RWPE1 (cell line): ENCODE results near the gene LSM5.

ENCODE experiments used
- CTCF ChIA-PET: fragments of 350-600 bp; sonication (Branson Sonifier 250); formaldehyde crosslinking; extraction: SDS; loops from one replicate; lab custom pipeline; 2021; lab: Yijun Ruan, JAX
- POLR2A ChIA-PET: fragments of 400-600 bp; formaldehyde crosslinking; extraction: SDS; loops from one replicate; lab custom pipeline; 2020; ENCODE audit warnings: antibody characterized with exemption; ENCODE audit not compliant: low non-redundant PET; lab: Yijun Ruan, JAX
- DNase-seq: peaks from one replicate; pipeline ENCODE4 v3.0.0; 2012; ENCODE audit warnings: low spot score
- H3K27ac ChIP-seq: fragments of 450-650 bp; 2 replicates; pipeline ENCODE4 v1.5.1; 2017
- TF ChIP-seq, protein P1 (sequence below): fragments of 450-650 bp; conservative IDR thresholded peaks from 2 replicates; pipeline ENCODE4 v1.5.1; 2017; ENCODE audit warnings: low read depth, mild to moderate bottlenecking

Gene LSM5

DNA sequence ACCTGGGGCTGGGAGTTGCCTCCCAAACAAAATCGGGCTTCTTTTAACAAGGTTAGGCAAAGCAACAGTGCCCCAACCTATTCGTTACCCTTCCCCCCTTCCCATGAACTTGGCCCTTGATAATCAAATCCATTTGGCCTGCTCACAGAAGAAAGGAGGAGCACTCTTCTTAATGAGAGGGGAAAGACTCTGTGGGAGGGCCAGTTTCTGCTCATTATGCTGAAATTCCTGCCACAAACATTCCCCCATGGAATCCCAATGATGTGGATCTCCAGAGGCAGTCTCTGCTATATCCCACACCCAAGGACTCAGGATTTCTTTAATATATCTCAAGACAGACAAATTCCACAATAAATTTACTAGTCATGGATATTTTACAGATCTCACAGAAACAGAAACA lies 43.0 kb downstream of the LSM5 start:
- no peak overlapping the region for H3K27ac ChIP-seq
- DNase-seq, result no peak
- CTCF ChIA-PET, result no interaction called here
- POLR2A ChIA-PET, result no interaction called here
- TF ChIP-seq, protein P1, sequence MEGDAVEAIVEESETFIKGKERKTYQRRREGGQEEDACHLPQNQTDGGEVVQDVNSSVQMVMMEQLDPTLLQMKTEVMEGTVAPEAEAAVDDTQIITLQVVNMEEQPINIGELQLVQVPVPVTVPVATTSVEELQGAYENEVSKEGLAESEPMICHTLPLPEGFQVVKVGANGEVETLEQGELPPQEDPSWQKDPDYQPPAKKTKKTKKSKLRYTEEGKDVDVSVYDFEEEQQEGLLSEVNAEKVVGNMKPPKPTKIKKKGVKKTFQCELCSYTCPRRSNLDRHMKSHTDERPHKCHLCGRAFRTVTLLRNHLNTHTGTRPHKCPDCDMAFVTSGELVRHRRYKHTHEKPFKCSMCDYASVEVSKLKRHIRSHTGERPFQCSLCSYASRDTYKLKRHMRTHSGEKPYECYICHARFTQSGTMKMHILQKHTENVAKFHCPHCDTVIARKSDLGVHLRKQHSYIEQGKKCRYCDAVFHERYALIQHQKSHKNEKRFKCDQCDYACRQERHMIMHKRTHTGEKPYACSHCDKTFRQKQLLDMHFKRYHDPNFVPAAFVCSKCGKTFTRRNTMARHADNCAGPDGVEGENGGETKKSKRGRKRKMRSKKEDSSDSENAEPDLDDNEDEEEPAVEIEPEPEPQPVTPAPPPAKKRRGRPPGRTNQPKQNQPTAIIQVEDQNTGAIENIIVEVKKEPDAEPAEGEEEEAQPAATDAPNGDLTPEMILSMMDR, result no peak

DNA sequence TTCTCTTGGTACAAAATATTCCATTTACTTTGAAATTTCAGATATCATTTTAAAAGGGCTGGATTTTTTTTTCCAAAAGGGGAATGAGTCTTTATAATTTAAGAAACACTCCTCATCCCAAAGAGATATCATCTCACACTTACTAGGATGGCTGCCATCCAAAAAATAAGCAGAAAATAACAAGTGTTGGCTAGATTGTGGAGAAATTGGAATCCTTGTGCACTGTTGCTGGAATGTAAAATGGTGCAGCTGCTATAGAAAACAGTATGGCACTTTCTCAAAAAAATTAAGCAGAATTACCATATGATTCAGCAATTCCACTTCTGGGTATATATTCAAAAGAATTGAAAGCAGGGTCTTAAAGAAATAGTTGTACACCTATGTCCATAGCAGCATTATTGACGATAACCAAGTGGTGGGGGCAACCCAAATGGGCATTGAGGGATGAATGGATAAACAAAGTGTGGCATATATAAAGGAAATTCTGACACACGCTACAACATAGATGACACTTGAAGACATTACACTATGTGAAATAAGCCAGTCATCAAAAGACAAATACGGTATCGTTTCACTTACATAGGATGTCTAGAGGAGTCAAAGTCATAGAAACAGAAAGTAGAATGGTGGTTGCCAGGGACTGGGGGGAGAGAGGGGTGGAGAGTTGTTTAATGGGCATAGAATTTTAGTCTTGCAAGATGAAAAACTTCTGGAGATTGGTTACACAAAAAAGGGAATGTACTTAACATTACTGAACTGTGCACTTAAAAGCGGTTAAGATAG lies 53.8 kb downstream of the LSM5 start:
- H3K27ac ChIP-seq, result no peak overlapping the region
- ChIA-PET POLR2A (no interaction called here), CTCF (no interaction called here)
- TF ChIP-seq, protein P1, result no peak
- no peak for DNase-seq
